ENCODE results near the gene FAM174C.
"Not testable (repeated sequence)": the region's sequence is repeated elsewhere in the genome, so short reads cannot be mapped to it uniquely, and the experiment has no call there.

GRCh38 chr19:1246265-1247087 is 28.9 kb upstream of the FAM174C start:
- TF ChIP-seq CTCF (IDR thresholded peaks at IDR 0.05); POLR2AphosphoS5 (IDR thresholded peaks at IDR 0.05; ENCODE audit: insufficient read depth in 1 of 2, low read depth in 1 of 2); POLR2A (IDR thresholded peaks at IDR 0.05): not testable (repeated sequence)

Data from vagina (tissue), 2 donors.